PFSK-1 (cell line): Measurements from ENCODE around the gene BCAS3.

Source experiments
- FOXP2 ChIP-seq: optimal IDR thresholded peaks from 2 replicates; pipeline ENCODE3; 2011; ENCODE audit warnings: borderline replicate concordance, control low read depth, inconsistent platforms; ENCODE audit not compliant: insufficient read depth; ENCODE audit errors: extremely low read length, extremely low read depth
- POLR2AphosphoS5 ChIP-seq: IDR thresholded peaks from 2 replicates; pipeline ENCODE4 v1.6.1; 2012; ENCODE audit warnings: low read depth, mild to moderate bottlenecking, control low read depth, low read length, moderate library complexity
- SIN3A ChIP-seq: IDR thresholded peaks from 2 replicates; pipeline ENCODE4 v1.6.1; 2012; ENCODE audit warnings: mild to moderate bottlenecking, low read length, moderate library complexity, borderline replicate concordance; ENCODE audit not compliant: insufficient read depth
- TAF1 ChIP-seq: IDR thresholded peaks from 2 replicates; pipeline ENCODE4 v1.6.1; 2012; ENCODE audit warnings: low read length, control low read depth, borderline replicate concordance; ENCODE audit not compliant: insufficient read depth
- TF ChIP-seq, protein P1 (sequence below), 2 experiments: IDR thresholded peaks; 2 replicates each; pipeline versions ENCODE4 v1.6.1 to v1.8.0; 2011 to 2012; ENCODE audit warnings: low read depth in 2 of 2, low read length in 2 of 2, control low read depth in 1 of 2, inconsistent platforms in 1 of 2, mild to moderate bottlenecking in 1 of 2, moderate library complexity in 1 of 2; ENCODE audit not compliant: insufficient read depth in 1 of 2

The BCAS3 gene

DNA sequence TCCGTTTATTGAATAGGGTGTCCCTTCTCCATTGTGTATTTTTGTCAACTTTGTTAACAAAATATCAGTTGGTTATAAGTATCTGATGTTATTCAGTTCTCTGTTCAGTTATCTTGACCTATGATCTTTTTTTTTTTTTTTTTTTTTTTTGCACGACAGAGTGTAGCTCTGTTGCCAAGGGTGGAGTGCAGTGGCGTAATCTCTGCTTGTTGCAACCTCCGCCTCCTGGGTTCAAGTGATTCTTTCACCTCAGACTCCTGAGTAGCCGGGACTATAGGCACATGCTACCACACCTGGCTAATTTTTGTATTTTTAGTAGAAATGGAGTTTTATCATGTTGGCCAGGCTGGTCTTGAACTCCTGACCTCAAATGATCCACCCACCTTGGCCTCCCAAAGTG lies 215.8 kb downstream of the BCAS3 start:
- TF ChIP-seq TAF1 = no peak
- no peak for TF ChIP-seq POLR2AphosphoS5
- TF ChIP-seq SIN3A = no peak
- TF ChIP-seq FOXP2 = no peak
- TF ChIP-seq, protein P1, sequence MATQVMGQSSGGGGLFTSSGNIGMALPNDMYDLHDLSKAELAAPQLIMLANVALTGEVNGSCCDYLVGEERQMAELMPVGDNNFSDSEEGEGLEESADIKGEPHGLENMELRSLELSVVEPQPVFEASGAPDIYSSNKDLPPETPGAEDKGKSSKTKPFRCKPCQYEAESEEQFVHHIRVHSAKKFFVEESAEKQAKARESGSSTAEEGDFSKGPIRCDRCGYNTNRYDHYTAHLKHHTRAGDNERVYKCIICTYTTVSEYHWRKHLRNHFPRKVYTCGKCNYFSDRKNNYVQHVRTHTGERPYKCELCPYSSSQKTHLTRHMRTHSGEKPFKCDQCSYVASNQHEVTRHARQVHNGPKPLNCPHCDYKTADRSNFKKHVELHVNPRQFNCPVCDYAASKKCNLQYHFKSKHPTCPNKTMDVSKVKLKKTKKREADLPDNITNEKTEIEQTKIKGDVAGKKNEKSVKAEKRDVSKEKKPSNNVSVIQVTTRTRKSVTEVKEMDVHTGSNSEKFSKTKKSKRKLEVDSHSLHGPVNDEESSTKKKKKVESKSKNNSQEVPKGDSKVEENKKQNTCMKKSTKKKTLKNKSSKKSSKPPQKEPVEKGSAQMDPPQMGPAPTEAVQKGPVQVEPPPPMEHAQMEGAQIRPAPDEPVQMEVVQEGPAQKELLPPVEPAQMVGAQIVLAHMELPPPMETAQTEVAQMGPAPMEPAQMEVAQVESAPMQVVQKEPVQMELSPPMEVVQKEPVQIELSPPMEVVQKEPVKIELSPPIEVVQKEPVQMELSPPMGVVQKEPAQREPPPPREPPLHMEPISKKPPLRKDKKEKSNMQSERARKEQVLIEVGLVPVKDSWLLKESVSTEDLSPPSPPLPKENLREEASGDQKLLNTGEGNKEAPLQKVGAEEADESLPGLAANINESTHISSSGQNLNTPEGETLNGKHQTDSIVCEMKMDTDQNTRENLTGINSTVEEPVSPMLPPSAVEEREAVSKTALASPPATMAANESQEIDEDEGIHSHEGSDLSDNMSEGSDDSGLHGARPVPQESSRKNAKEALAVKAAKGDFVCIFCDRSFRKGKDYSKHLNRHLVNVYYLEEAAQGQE (IDR thresholded peaks at IDR 0.05; ENCODE audit: insufficient read depth in 1 of 2, low read depth in 2 of 2, low read length in 2 of 2) = no peak

GRCh38 chr17:60896996-60897395 lies 219.3 kb downstream of the BCAS3 start:
- no peak for TF ChIP-seq TAF1
- TF ChIP-seq, protein P1 (IDR thresholded peaks at IDR 0.05; ENCODE audit: insufficient read depth in 1 of 2, low read depth in 2 of 2, low read length in 2 of 2) = no peak
- TF ChIP-seq SIN3A = no peak
- no peak for TF ChIP-seq FOXP2
- TF ChIP-seq POLR2AphosphoS5 = no peak

- TF ChIP-seq FOXP2 = no peak
- no peak for TF ChIP-seq SIN3A
- TF ChIP-seq, protein P1 (IDR thresholded peaks at IDR 0.05; ENCODE audit: insufficient read depth in 1 of 2, low read depth in 2 of 2, low read length in 2 of 2) = no peak
- no peak for TF ChIP-seq POLR2AphosphoS5
- TF ChIP-seq TAF1 = no peak
Observed at GRCh38 chr17:60899115-60899514, 221.5 kb downstream of the BCAS3 start.

- TF ChIP-seq, protein P1 (IDR thresholded peaks at IDR 0.05; ENCODE audit: insufficient read depth in 1 of 2, low read depth in 2 of 2, low read length in 2 of 2) = no peak
- no peak for TF ChIP-seq TAF1
- TF ChIP-seq SIN3A = no peak
- no peak for TF ChIP-seq POLR2AphosphoS5
- TF ChIP-seq FOXP2 = no peak
Observed at GRCh38 chr17:60900688-60901087, 223.0 kb downstream of the BCAS3 start.

DNA sequence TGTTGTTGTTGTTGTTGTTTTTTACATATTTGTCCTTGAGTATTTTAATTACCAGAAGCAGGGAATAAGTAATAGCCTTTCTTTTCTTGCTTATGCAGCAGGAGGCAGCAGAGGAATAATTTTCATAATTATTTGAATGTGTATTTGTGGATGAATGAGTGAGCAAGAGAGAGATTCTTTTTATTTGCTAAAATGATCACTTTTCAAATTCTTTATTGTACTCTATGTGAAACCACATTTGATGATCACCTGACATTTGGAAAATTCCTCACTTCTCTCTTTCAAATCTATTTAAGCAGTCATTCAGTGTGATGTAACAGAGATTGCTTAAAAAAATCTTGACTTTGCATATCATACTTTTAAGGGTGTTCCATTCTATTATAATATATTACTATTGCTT lies 223.6 kb downstream of the BCAS3 start:
- TF ChIP-seq TAF1 (no peak), SIN3A (no peak), POLR2AphosphoS5 (no peak), FOXP2 (no peak)
- TF ChIP-seq, protein P1 (IDR thresholded peaks at IDR 0.05; ENCODE audit: insufficient read depth in 1 of 2, low read depth in 2 of 2, low read length in 2 of 2) = no peak
